SK-N-SH treated with all-trans-retinoic acid at 6 μM for 48 hours (cell line): Measurements from ENCODE around the gene U2SURP.

Source experiments
- ATAC-seq: fragments of 200-7000 bp; cut with Tn5 transposase; 3 replicates; pipeline ENCODE4 v1.9.1; 2020; ENCODE audit warnings: mild to moderate bottlenecking, moderate library complexity
- ARNTL ChIP-seq: fragments of 450-650 bp; formaldehyde crosslinking; IDR thresholded peaks from 2 replicates; pipeline ENCODE4 v1.5.0; 2020; ENCODE audit warnings: low read depth, mild to moderate bottlenecking, moderate library complexity, borderline replicate concordance
- CSDC2 ChIP-seq: fragments of 250-450 bp; sonication (Bioruptor Pico); IDR thresholded peaks from 2 replicates; pipeline ENCODE4 v1.5.0; 2020; ENCODE audit warnings: mild to moderate bottlenecking, moderate library complexity
- GLIS3 ChIP-seq: fragments of 250-450 bp; sonication (Bioruptor Pico); IDR thresholded peaks from 2 replicates; pipeline ENCODE4 v1.5.0; 2020; ENCODE audit warnings: mild to moderate bottlenecking, moderate library complexity
- ISL1 ChIP-seq: fragments of 250-450 bp; sonication (Bioruptor Pico); IDR thresholded peaks from 2 replicates; pipeline ENCODE4 v2.1.2; 2022; ENCODE audit warnings: mild to moderate bottlenecking, moderate library complexity
- OSR1 ChIP-seq: fragments of 250-450 bp; sonication (Bioruptor Pico); IDR thresholded peaks from 2 replicates; pipeline ENCODE4 v1.8.0; 2022; ENCODE audit warnings: moderate library complexity, mild to moderate bottlenecking, inconsistent platforms
- PPARA ChIP-seq: fragments of 250-450 bp; sonication (Bioruptor Pico); IDR thresholded peaks from 2 replicates; pipeline ENCODE4 v1.5.0; 2020; ENCODE audit warnings: mild to moderate bottlenecking, borderline replicate concordance
- SNAI2 ChIP-seq: fragments of 250-450 bp; sonication (Bioruptor Pico); IDR thresholded peaks from 2 replicates; pipeline ENCODE4 v1.5.0; 2020; ENCODE audit warnings: mild to moderate bottlenecking, moderate library complexity
- TOX ChIP-seq: fragments of 250-450 bp; sonication (Bioruptor Pico); IDR thresholded peaks from 2 replicates; pipeline ENCODE4 v1.8.0; 2021; ENCODE audit warnings: mild to moderate bottlenecking, moderate library complexity, borderline replicate concordance
- ZC3H10 ChIP-seq: fragments of 250-450 bp; sonication (Bioruptor Pico); IDR thresholded peaks from 2 replicates; pipeline ENCODE4 v1.5.1; 2021; ENCODE audit warnings: mild to moderate bottlenecking, moderate library complexity
- ZFP3 ChIP-seq: fragments of 250-450 bp; sonication (Bioruptor Pico); IDR thresholded peaks from 2 replicates; pipeline ENCODE4 v1.5.0; 2020; ENCODE audit warnings: mild to moderate bottlenecking, moderate library complexity
- ZFP30 ChIP-seq: fragments of 450-650 bp; formaldehyde crosslinking; IDR thresholded peaks from 2 replicates; pipeline ENCODE4 v1.5.0; 2022; ENCODE audit warnings: mild to moderate bottlenecking, moderate library complexity
- ZNF565 ChIP-seq: fragments of 450-650 bp; formaldehyde crosslinking; conservative IDR thresholded peaks from 2 replicates; pipeline ENCODE4 v1.5.0; 2020; ENCODE audit warnings: low read depth, mild to moderate bottlenecking, moderate library complexity
- ZNF70 ChIP-seq: fragments of 450-650 bp; formaldehyde crosslinking; IDR thresholded peaks from 2 replicates; pipeline ENCODE4 v1.5.0; 2020; ENCODE audit warnings: mild to moderate bottlenecking, moderate library complexity
- ZNF8 ChIP-seq: fragments of 450-650 bp; formaldehyde crosslinking; IDR thresholded peaks from 2 replicates; pipeline ENCODE4 v1.5.0; 2020; ENCODE audit warnings: mild to moderate bottlenecking, moderate library complexity
- TF ChIP-seq, protein P1 (sequence below): fragments of 250-450 bp; sonication (Bioruptor Pico); IDR thresholded peaks from 2 replicates; pipeline ENCODE4 v1.5.1; 2021; ENCODE audit warnings: mild to moderate bottlenecking, moderate library complexity
- TF ChIP-seq, protein P2 (sequence below): fragments of 250-450 bp; sonication (Bioruptor Pico); IDR thresholded peaks from 2 replicates; pipeline ENCODE4 v1.8.0; 2020; ENCODE audit warnings: mild to moderate bottlenecking, moderate library complexity, borderline replicate concordance
- TF ChIP-seq, protein P3 (sequence below): fragments of 250-450 bp; sonication (Bioruptor Pico); IDR thresholded peaks from 2 replicates; pipeline ENCODE4 v1.8.0; 2021; ENCODE audit warnings: low read depth, mild to moderate bottlenecking, moderate library complexity, borderline replicate concordance
- TF ChIP-seq, protein P4 (sequence below): fragments of 250-450 bp; sonication (Bioruptor Pico); IDR thresholded peaks from 2 replicates; pipeline ENCODE4 v1.5.0; 2020; ENCODE audit warnings: mild to moderate bottlenecking, moderate library complexity

U2SURP gene

DNA sequence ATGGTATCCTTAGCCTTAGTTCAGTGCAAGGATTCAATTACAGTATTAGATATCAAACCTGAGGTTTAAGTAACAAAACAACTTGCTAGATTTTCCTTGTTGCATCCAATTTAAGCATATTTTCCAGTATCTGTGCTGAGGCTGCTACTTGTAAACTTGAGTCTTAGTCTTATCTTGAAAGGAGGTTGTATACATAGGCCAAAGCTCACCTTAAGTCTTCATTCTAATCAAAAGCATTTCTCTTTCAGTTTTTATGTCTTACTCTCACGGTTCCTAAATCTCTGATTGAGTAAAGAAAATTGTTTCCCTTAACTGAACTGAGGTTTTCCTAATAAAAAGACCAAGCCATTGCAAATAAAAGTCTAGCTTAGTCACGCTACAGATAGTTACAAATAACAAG, 52.6 kb downstream of the U2SURP start:
- ATAC-seq, result no peak
- TF ChIP-seq SNAI2 (CRISPR knock-in tag) (no peak), GLIS3 (CRISPR knock-in tag) (no peak)
- TF ChIP-seq, protein P1, sequence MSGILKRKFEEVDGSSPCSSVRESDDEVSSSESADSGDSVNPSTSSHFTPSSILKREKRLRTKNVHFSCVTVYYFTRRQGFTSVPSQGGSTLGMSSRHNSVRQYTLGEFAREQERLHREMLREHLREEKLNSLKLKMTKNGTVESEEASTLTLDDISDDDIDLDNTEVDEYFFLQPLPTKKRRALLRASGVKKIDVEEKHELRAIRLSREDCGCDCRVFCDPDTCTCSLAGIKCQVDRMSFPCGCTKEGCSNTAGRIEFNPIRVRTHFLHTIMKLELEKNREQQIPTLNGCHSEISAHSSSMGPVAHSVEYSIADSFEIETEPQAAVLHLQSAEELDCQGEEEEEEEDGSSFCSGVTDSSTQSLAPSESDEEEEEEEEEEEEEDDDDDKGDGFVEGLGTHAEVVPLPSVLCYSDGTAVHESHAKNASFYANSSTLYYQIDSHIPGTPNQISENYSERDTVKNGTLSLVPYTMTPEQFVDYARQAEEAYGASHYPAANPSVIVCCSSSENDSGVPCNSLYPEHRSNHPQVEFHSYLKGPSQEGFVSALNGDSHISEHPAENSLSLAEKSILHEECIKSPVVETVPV, result no peak
- TF ChIP-seq, all 23 proteins: peak for 0

DNA sequence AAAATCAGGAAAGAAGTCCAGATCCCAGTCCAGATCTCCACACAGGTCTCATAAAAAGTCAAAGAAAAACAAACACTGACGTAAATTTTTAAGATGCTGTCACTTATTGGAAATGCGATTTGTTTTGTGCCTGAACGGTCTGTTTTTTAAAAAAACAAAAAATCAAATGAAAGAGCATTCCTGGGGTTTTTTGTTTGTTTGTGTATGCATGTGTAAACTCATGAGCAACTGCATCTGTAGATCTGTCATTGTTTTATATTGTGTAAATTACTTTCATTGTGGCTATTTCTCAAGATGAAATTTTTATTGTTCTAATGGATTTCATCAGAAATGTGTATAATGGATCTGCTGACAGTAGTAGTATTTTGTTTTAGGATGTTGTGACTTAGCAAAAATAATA, 55.0 kb downstream of the U2SURP start:
- no peak for ATAC-seq
- no peak for TF ChIP-seq GLIS3 (CRISPR knock-in tag)
- no peak for TF ChIP-seq ZC3H10 (CRISPR knock-in tag)
- no peak for TF ChIP-seq OSR1 (CRISPR knock-in tag)
- TF ChIP-seq, protein P2, sequence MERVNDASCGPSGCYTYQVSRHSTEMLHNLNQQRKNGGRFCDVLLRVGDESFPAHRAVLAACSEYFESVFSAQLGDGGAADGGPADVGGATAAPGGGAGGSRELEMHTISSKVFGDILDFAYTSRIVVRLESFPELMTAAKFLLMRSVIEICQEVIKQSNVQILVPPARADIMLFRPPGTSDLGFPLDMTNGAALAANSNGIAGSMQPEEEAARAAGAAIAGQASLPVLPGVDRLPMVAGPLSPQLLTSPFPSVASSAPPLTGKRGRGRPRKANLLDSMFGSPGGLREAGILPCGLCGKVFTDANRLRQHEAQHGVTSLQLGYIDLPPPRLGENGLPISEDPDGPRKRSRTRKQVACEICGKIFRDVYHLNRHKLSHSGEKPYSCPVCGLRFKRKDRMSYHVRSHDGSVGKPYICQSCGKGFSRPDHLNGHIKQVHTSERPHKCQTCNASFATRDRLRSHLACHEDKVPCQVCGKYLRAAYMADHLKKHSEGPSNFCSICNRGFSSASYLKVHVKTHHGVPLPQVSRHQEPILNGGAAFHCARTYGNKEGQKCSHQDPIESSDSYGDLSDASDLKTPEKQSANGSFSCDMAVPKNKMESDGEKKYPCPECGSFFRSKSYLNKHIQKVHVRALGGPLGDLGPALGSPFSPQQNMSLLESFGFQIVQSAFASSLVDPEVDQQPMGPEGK (CRISPR knock-in tag), result no peak
- no peak for TF ChIP-seq ARNTL (CRISPR knock-in tag)
- TF ChIP-seq, protein P3, sequence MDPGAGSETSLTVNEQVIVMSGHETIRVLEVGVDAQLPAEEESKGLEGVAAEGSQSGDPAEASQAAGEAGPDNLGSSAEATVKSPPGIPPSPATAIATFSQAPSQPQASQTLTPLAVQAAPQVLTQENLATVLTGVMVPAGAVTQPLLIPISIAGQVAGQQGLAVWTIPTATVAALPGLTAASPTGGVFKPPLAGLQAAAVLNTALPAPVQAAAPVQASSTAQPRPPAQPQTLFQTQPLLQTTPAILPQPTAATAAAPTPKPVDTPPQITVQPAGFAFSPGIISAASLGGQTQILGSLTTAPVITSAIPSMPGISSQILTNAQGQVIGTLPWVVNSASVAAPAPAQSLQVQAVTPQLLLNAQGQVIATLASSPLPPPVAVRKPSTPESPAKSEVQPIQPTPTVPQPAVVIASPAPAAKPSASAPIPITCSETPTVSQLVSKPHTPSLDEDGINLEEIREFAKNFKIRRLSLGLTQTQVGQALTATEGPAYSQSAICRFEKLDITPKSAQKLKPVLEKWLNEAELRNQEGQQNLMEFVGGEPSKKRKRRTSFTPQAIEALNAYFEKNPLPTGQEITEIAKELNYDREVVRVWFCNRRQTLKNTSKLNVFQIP, result no peak
- no peak for TF ChIP-seq ZFP3
- TF ChIP-seq, protein P4, sequence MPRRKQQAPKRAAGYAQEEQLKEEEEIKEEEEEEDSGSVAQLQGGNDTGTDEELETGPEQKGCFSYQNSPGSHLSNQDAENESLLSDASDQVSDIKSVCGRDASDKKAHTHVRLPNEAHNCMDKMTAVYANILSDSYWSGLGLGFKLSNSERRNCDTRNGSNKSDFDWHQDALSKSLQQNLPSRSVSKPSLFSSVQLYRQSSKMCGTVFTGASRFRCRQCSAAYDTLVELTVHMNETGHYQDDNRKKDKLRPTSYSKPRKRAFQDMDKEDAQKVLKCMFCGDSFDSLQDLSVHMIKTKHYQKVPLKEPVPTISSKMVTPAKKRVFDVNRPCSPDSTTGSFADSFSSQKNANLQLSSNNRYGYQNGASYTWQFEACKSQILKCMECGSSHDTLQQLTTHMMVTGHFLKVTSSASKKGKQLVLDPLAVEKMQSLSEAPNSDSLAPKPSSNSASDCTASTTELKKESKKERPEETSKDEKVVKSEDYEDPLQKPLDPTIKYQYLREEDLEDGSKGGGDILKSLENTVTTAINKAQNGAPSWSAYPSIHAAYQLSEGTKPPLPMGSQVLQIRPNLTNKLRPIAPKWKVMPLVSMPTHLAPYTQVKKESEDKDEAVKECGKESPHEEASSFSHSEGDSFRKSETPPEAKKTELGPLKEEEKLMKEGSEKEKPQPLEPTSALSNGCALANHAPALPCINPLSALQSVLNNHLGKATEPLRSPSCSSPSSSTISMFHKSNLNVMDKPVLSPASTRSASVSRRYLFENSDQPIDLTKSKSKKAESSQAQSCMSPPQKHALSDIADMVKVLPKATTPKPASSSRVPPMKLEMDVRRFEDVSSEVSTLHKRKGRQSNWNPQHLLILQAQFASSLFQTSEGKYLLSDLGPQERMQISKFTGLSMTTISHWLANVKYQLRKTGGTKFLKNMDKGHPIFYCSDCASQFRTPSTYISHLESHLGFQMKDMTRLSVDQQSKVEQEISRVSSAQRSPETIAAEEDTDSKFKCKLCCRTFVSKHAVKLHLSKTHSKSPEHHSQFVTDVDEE (CRISPR knock-in tag), result no peak

DNA sequence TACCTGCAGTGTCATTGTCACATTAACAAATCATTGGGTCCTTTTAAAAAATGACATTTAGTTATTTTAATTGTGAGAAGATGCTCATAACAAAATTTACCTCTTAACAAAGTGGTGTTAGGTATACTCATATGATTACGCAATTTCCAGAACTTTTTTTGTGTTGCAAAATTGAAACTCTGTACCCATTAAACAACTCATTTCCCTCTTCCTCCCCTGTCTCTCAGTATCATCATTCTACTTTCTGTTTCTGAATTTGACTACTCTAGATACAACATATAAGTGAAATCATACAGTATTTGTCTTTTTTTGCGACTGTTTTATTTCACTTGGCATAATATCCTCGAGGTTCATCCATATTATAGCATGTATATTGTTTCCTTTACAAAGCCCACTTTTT, 59.5 kb downstream of the U2SURP start:
- ATAC-seq, result no peak
- TF ChIP-seq, protein P1, result no peak
- TF ChIP-seq, protein P3, result no peak
- TF ChIP-seq, protein P4 (CRISPR knock-in tag), result no peak
- TF ChIP-seq ZC3H10 (CRISPR knock-in tag) (no peak), GLIS3 (CRISPR knock-in tag) (no peak), PPARA (CRISPR knock-in tag) (no peak), ARNTL (CRISPR knock-in tag) (no peak), ISL1 (no peak), ZNF8 (CRISPR knock-in tag) (no peak), ZFP30 (no peak), ZNF70 (CRISPR knock-in tag) (no peak), TOX (CRISPR knock-in tag) (no peak), CSDC2 (CRISPR knock-in tag) (no peak), ZNF565 (no peak)
- TF ChIP-seq, protein P2 (CRISPR knock-in tag), result no peak
